ENCODE measurements around the gene HSD17B13. TPM values are rescaled to one million over a fixed set of nuclear protein-coding genes. Genes with fewer than 3 reads are reported as not detected.
A peak's percentile ranks its signal among the peaks of the same experiment; 100 is the strongest.
"Not testable (repeated sequence)": the region's sequence is repeated elsewhere in the genome, so short reads cannot be mapped to it uniquely, and the experiment has no call there.

Gene HSD17B13
- polyA plus RNA-seq, 1 donor, result 0.49 TPM

DNA sequence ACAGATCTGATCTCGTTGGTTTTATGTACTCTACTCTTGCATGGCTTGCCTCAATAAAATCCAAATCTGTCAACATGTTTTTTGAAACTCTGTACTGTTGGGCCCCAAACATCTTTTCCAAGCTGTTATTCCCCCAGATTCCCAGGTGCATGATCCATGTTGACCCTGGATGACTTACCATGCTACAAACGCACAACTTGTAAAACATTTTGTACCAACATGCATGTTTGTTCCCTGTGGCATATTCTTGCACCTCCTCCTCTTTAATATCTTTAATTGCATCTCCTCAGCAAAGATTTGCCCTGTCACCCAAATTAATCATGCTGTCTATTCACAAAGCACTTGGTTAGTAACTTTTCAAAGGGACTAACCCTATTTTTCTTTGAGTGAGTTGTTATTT is 24.3 kb downstream of the HSD17B13 start:
- Histone ChIP-seq H3K4me1 (ENCODE audit: control insufficient read depth, insufficient read depth, low read length) (no peaks in the 10 kb centered on the region), H3K36me3 (ENCODE audit: control insufficient read depth, insufficient read depth, low read length) (no peaks in the 10 kb centered on the region), H3K9me3 (ENCODE audit: control insufficient read depth, low read depth, low read length) (no peaks in the 10 kb centered on the region), H3K27me3 (ENCODE audit: control insufficient read depth, insufficient read depth, low read length) (no peaks in the 10 kb centered on the region), H3K4me3 (ENCODE audit: low read length) (no peak overlapping the region), H3K27ac (ENCODE audit: low read length) (no peak overlapping the region)
- DNase-seq, result no peak
- 29% methylated on average over 1 of the region's 2 CpGs for WGBS (ENCODE audit: insufficient coverage, low lambda C conversion rate)

DNA sequence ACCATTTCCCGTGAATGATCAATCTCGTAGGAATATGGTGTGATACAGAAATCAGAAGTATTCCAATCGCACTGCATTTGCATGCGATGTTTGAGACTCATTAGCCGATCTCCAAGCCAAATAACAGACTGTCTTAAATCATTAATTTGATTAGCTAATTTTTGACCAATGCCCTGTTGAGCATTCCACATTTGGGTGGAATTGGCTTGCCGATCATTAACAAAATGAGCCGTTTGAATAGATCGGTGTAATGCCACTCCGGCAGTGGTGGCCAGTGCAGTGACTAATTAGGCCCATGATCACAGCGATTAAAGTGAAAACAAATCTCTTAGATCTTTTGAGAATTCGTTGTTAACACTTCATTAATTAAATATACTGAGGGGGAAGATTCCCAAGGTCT is 27.8 kb downstream of the HSD17B13 start:
- not testable (repeated sequence) for DNase-seq; H3K27me3 ChIP-seq (ENCODE audit: control insufficient read depth, insufficient read depth, low read length)
- 80% methylated on average over 2 of the region's 11 CpGs for WGBS (ENCODE audit: insufficient coverage, low lambda C conversion rate)

DNA sequence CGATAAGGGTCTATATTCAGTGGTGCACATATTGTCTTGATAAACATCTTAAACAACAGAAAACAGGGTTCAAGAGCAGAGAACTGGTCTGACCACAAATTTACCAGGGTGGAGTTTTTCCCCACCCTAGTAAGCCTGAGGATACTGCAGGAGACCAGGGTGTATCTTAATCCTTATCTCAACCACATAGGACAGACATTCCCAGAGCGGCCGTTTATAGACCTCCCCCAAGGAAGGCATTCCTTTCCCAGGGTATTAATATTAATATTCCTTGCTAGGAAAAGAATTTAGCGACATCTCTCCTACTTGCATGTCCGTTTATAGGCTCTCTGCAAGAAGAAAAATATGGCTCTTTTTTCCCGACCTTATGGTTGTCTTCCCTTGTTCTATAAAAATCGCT is 28.8 kb downstream of the HSD17B13 start:
- not testable (repeated sequence) for H3K36me3 ChIP-seq (ENCODE audit: control insufficient read depth, insufficient read depth, low read length); H3K27ac ChIP-seq (ENCODE audit: low read length); H3K27me3 ChIP-seq (ENCODE audit: control insufficient read depth, insufficient read depth, low read length); H3K9me3 ChIP-seq (ENCODE audit: control insufficient read depth, low read depth, low read length); H3K4me1 ChIP-seq (ENCODE audit: control insufficient read depth, insufficient read depth, low read length); H3K4me3 ChIP-seq (ENCODE audit: low read length); DNase-seq
- WGBS (ENCODE audit: insufficient coverage, low lambda C conversion rate), result 93% methylated on average over 4 of the region's 7 CpGs

More for the DNA sequence above, 27.8 kb downstream of the HSD17B13 start:
- H3K36me3 ChIP-seq (ENCODE audit: control insufficient read depth, insufficient read depth, low read length); H3K27ac ChIP-seq (ENCODE audit: low read length); H3K9me3 ChIP-seq (ENCODE audit: control insufficient read depth, low read depth, low read length); H3K4me3 ChIP-seq (ENCODE audit: low read length); H3K4me1 ChIP-seq (ENCODE audit: control insufficient read depth, insufficient read depth, low read length): not testable (repeated sequence)

DNA sequence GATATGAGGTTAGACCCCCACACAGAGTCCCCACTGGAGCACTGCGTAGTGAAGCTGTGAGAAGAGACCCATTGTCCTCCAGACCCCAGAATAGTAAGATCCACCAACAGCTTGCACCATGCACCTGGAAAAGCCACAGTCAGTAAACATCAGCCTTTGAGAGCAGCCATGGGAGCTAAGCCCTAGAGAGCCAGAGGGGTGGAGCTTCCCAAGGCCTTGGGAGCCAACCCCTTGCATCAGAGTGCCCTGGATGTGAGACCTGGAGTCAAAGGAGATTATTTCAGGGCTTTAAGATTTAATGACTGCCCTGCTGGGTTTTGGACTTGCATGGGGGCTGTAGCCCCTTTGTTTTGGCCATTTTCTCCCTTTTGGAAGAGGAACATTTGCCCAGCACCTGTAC is 35.7 kb downstream of the HSD17B13 start:
- Histone ChIP-seq H3K27me3 (ENCODE audit: control insufficient read depth, insufficient read depth, low read length) (no peaks in the 10 kb centered on the region), H3K36me3 (ENCODE audit: control insufficient read depth, insufficient read depth, low read length) (no peaks in the 10 kb centered on the region), H3K27ac (ENCODE audit: low read length) (no peak overlapping the region), H3K4me1 (ENCODE audit: control insufficient read depth, insufficient read depth, low read length) (no peaks in the 10 kb centered on the region), H3K4me3 (ENCODE audit: low read length) (no peak overlapping the region), H3K9me3 (ENCODE audit: control insufficient read depth, low read depth, low read length) (peaks cover 4% of the 10 kb centered on the region)
- WGBS (ENCODE audit: insufficient coverage, low lambda C conversion rate), result no CpG with 5 or more reads among the region's 1 CpG
- no peak for DNase-seq

DNA sequence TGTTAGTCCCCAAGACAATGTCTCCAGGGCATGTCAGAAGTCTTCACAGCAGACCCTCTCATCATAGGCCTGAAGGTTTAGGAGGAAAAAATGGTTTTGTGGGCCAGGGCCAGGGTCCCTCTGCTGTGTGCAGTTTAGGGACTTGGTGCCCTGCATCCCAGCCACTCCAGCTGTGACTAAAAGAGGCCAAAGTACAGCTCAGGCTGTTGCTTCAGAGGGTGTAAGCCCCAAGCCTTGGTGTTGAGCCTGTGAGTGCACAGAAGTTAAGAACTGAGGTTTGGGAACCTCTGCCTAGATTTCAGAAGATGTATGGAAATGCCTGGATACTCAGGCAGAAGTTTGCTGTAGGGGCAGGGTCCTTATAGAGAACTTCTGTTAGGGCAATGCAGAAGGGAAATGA is 38.4 kb downstream of the HSD17B13 start:
- H3K36me3 ChIP-seq (ENCODE audit: control insufficient read depth, insufficient read depth, low read length); H3K4me1 ChIP-seq (ENCODE audit: control insufficient read depth, insufficient read depth, low read length); H3K27ac ChIP-seq (ENCODE audit: low read length); H3K27me3 ChIP-seq (ENCODE audit: control insufficient read depth, insufficient read depth, low read length); DNase-seq; H3K9me3 ChIP-seq (ENCODE audit: control insufficient read depth, low read depth, low read length); H3K4me3 ChIP-seq (ENCODE audit: low read length): not testable (repeated sequence)

DNA sequence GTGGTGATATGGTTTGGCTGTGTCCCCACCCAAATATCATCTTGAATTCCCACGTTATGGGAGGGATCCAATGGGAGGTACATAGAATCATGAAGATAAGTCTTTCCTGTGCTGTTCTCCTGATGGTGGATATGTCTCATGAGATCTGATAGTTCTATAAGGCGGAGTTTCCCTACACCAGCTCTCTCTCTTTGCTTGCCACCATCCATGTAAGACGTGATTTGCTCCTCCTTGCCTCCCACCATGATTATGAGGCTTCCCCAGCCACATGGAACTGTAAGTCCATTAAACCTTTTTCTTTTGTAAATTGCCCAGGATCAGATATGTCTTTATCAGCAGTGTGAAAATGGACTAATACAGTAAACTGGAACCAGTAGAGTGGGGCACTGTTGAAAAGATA is 39.5 kb downstream of the HSD17B13 start:
- Histone ChIP-seq H3K4me3 (ENCODE audit: low read length) (no peak overlapping the region), H3K36me3 (ENCODE audit: control insufficient read depth, insufficient read depth, low read length) (no peaks in the 10 kb centered on the region), H3K9me3 (ENCODE audit: control insufficient read depth, low read depth, low read length) (peaks cover 4% of the 10 kb centered on the region), H3K27ac (ENCODE audit: low read length) (no peak overlapping the region), H3K4me1 (ENCODE audit: control insufficient read depth, insufficient read depth, low read length) (no peaks in the 10 kb centered on the region), H3K27me3 (ENCODE audit: control insufficient read depth, insufficient read depth, low read length) (no peaks in the 10 kb centered on the region)
- 100% methylated on average over 1 of the region's 3 CpGs for WGBS (ENCODE audit: insufficient coverage, low lambda C conversion rate)
- DNase-seq, result no peak

DNA sequence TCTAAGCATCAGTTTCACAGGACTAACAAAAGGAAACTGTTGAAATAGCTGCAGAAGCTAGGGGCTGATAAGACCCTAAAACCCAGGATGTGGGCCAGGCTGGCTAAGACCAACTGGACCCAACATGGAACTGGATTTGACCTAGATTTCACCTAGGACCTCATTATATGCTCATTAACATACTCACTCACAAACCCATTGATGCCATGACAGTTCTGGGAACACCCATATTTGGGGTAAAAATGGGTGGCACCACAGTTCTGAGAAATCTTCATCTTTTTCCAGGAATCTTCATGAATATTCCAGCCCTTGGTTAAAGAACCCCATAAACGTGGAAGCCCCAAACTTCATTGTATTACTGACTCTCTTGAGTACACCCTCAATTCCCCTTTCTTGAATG is 41.1 kb downstream of the HSD17B13 start:
- no peak overlapping the region for H3K4me3 ChIP-seq (ENCODE audit: low read length)
- no peak overlapping the region for H3K27ac ChIP-seq (ENCODE audit: low read length)
- DNase-seq, result no peak
- H3K9me3 ChIP-seq (ENCODE audit: control insufficient read depth, low read depth, low read length), result peaks cover 3% of the 10 kb centered on the region
- 100% methylated on average over 1 of the region's 1 CpG for WGBS (ENCODE audit: insufficient coverage, low lambda C conversion rate)
- no peaks in the 10 kb centered on the region for H3K27me3 ChIP-seq (ENCODE audit: control insufficient read depth, insufficient read depth, low read length)
- H3K4me1 ChIP-seq (ENCODE audit: control insufficient read depth, insufficient read depth, low read length), result no peaks in the 10 kb centered on the region
- no peaks in the 10 kb centered on the region for H3K36me3 ChIP-seq (ENCODE audit: control insufficient read depth, insufficient read depth, low read length)

DNA sequence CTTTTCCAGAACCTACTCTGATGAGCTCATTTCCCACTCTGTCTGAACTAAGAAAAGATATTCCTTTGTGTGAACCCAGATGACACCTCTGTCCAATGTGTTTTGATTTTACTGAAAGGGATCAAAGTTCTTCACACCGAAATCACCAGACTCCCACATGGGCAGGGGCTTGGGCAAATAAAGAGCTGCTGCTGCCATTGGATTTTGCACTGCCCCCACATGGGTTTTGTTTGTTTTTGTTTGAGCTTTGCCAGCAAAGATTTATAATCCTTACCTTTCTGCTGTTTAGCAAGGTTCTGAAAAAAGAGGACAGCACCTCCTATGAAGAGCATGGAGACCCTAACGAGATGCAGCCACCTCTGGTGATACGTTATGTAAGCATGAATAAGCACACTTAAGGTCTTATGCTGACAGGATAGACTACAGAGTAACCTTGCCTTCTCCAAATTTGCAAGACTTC is 44.3 kb downstream of the HSD17B13 start:
- WGBS (ENCODE audit: insufficient coverage, low lambda C conversion rate), result no CpG with 5 or more reads among the region's 3 CpGs
- Histone ChIP-seq H3K4me3 (ENCODE audit: low read length) (no peak overlapping the region), H3K4me1 (ENCODE audit: control insufficient read depth, insufficient read depth, low read length) (peaks cover 2% of the 10 kb centered on the region), H3K27ac (ENCODE audit: low read length) (no peak overlapping the region), H3K36me3 (ENCODE audit: control insufficient read depth, insufficient read depth, low read length) (no peaks in the 10 kb centered on the region), H3K27me3 (ENCODE audit: control insufficient read depth, insufficient read depth, low read length) (no peaks in the 10 kb centered on the region), H3K9me3 (ENCODE audit: control insufficient read depth, low read depth, low read length) (no peaks in the 10 kb centered on the region)
- peak; percentile 9 to 53 for DNase-seq

DNA sequence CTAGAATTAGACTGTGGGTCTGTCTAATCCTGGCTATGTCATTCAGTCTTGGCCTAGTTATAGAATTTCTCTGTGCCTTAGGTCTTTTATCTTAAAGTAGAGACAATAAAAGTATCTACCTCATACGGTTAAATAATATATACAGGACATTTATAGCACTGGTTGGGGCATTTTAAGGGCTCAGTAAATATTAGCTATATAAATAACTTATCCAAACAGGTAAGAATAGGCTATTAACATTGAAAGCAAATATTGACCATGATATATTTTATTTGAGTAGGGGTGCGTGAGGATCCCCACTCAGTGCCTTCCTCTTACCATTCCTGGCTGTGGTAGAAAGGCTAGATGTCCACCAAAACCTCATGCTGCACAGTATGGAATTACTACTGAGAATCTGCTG is 47.4 kb downstream of the HSD17B13 start:
- no peaks in the 10 kb centered on the region for H3K9me3 ChIP-seq (ENCODE audit: control insufficient read depth, low read depth, low read length)
- no peak for DNase-seq
- peaks cover 2% of the 10 kb centered on the region for H3K4me1 ChIP-seq (ENCODE audit: control insufficient read depth, insufficient read depth, low read length)
- no peaks in the 10 kb centered on the region for H3K27me3 ChIP-seq (ENCODE audit: control insufficient read depth, insufficient read depth, low read length)
- H3K4me3 ChIP-seq (ENCODE audit: low read length), result no peak overlapping the region
- H3K36me3 ChIP-seq (ENCODE audit: control insufficient read depth, insufficient read depth, low read length), result no peaks in the 10 kb centered on the region
- no peak overlapping the region for H3K27ac ChIP-seq (ENCODE audit: low read length)
- WGBS (ENCODE audit: insufficient coverage, low lambda C conversion rate), result 30% methylated on average over 2 of the region's 2 CpGs

DNA sequence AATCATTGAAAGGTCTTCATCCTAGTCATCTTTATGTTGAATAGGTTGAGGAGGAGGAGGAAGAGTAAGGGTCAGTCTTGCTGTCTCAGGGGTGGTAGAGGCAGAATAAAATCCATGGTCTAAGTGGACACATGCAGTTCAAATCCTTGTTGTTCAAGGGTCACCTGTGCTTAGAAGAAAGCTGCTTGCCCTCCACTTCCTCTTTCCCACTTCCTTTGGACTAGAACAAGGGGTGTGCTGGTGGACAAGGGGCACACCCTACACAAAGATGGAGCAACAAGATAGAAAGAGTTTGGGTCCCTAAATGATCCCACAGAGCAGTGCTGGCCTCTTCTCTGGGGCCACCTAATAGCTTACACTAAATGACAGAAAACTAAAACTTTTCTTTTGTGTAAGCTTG is 47.9 kb downstream of the HSD17B13 start:
- Histone ChIP-seq H3K27me3 (ENCODE audit: control insufficient read depth, insufficient read depth, low read length) (no peaks in the 10 kb centered on the region), H3K27ac (ENCODE audit: low read length) (no peak overlapping the region), H3K36me3 (ENCODE audit: control insufficient read depth, insufficient read depth, low read length) (no peaks in the 10 kb centered on the region), H3K4me1 (ENCODE audit: control insufficient read depth, insufficient read depth, low read length) (peaks cover 2% of the 10 kb centered on the region), H3K9me3 (ENCODE audit: control insufficient read depth, low read depth, low read length) (no peaks in the 10 kb centered on the region), H3K4me3 (ENCODE audit: low read length) (no peak overlapping the region)
- no peak for DNase-seq

DNA sequence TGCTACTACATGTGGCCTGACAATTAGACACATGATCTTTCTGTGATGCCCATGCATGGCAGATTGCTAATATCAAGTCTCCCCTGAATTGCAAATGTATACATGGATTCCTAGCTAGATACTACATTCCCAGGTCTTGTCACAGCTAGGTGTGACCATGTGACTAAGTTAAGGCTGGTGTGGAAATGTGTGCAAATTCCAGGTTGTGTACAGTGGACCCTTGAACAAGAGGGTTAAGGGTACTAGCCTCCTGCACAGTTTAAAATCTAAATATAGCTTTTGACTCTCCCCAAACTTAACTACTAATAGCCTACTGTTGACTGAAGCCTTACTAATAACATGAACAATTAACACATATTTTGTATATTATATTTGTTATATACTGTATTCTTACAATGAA is 48.4 kb downstream of the HSD17B13 start:
- no peak overlapping the region for H3K4me3 ChIP-seq (ENCODE audit: low read length)

More for the DNA sequence above, 48.4 kb downstream of the HSD17B13 start:
- Histone ChIP-seq H3K9me3 (ENCODE audit: control insufficient read depth, low read depth, low read length) (no peaks in the 10 kb centered on the region), H3K4me1 (ENCODE audit: control insufficient read depth, insufficient read depth, low read length) (peaks cover 2% of the 10 kb centered on the region), H3K27me3 (ENCODE audit: control insufficient read depth, insufficient read depth, low read length) (no peaks in the 10 kb centered on the region), H3K36me3 (ENCODE audit: control insufficient read depth, insufficient read depth, low read length) (no peaks in the 10 kb centered on the region), H3K27ac (ENCODE audit: low read length) (no peak overlapping the region)
- peak in 1 of 2 donors; percentile 13 for DNase-seq
